Fibroblast of villous mesenchyme (primary cell): ENCODE results near the gene S100A10. TPM values are rescaled to one million over a fixed set of nuclear protein-coding genes. Genes with fewer than 3 reads are reported as not detected.

Experiments used
- DNase-seq: peaks from one replicate; pipeline ENCODE4 v3.0.0-alpha.2; 2010; ENCODE audit warnings: low read depth
- H3K4me3 ChIP-seq: 2 replicates; pipeline ENCODE4 v1.5.1; 2011; ENCODE audit warnings: low read depth, mild to moderate bottlenecking, low read length
- CTCF ChIP-seq: IDR thresholded peaks from 2 replicates; pipeline ENCODE4 v1.5.1; 2012; ENCODE audit warnings: low read depth, mild to moderate bottlenecking, low read length; ENCODE audit not compliant: insufficient read depth
- total RNA-seq: library from RNA; depleted of rRNA; stranded (reverse); fragments of >200 nt; gene quantifications from 2 replicates; pipeline ENCODE4 v1.2.3, GENCODE V29; 2012

The S100A10 gene
- total RNA-seq, 1 donor = 70.0 TPM

- DNase-seq = peak; percentile 38
- TF ChIP-seq CTCF = no peak
These were observed 17.7 kb downstream of the S100A10 start for GRCh38 chr1:151976015-151976343.

GRCh38 chr1:151975311-151976014, 18.2 kb downstream of the S100A10 start:
- no peak for DNase-seq
- no peak overlapping the region for H3K4me3 ChIP-seq
- TF ChIP-seq CTCF = no peak

More at GRCh38 chr1:151976015-151976343, 17.7 kb downstream of the S100A10 start:
- H3K4me3 ChIP-seq = no peak overlapping the region

GRCh38 chr1:151972542-151973248, 21.0 kb downstream of the S100A10 start:
- DNase-seq = peak; percentile 96
- TF ChIP-seq CTCF = no peak
- H3K4me3 ChIP-seq = no peak overlapping the region

- peak; percentile 16 for DNase-seq
- no peak overlapping the region for H3K4me3 ChIP-seq
- TF ChIP-seq CTCF = no peak
These were observed 23.0 kb downstream of the S100A10 start for GRCh38 chr1:151970626-151971025.

- no peak overlapping the region for H3K4me3 ChIP-seq
- no peak for DNase-seq
- no peak for TF ChIP-seq CTCF
These were observed 23.5 kb downstream of the S100A10 start for GRCh38 chr1:151970128-151970527.

GRCh38 chr1:151968791-151969399, 24.8 kb downstream of the S100A10 start:
- H3K4me3 ChIP-seq = no peak overlapping the region
- DNase-seq = peak; percentile 16
- TF ChIP-seq CTCF = peak; percentile 34
